ENCODE results near the gene ALDH1A1.

The ALDH1A1 gene

GRCh38 chr9:72952914-72953313, at the start of gene ALDH1A1:
ALDH1A1 (minus strand) TSS chr9:72953053; CDS start chr9:72953000, 53 bp downstream.
- no peak for DNase-seq

DNA sequence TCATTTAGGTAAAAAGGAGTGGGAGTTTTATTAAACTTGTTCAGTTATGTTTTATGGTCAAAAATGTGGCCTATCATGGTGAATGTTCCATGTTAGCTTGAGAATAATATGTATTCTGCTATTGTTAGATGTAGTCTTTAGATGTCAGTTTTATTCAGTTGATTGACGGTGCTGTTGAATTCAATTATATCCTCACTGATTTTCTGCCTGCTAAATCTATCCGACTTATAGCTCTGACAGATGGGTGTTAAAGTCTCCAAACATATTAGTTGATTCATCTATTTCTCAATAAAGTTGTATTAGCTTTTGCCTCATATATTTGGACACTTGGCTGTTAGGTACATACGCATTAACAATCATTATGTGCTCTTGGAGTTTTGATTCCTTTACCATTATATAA, 49.0 kb upstream of the ALDH1A1 start:
- no peak for DNase-seq

DNA sequence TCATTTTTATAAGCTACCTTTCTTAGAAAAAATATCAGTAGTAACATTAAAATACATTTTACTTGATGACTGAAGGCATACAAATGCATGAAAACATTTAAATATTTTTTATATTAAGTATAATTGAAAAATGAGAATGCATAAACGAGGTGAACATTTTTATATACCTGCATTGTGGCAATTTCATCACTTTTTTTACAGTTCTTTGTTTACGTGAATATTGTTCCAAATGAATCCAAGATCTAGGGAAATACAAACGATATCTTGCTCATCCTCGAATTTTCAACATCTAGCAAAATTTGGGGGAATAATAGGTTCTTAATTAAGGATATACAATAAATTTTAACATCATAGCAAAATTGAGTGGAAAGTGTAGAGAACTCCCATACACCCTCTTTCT, 45.5 kb upstream of the ALDH1A1 start:
- no peak for DNase-seq

- no peak for DNase-seq
Observed at GRCh38 chr9:72997387-72997995, 44.6 kb upstream of the ALDH1A1 start.

DNA sequence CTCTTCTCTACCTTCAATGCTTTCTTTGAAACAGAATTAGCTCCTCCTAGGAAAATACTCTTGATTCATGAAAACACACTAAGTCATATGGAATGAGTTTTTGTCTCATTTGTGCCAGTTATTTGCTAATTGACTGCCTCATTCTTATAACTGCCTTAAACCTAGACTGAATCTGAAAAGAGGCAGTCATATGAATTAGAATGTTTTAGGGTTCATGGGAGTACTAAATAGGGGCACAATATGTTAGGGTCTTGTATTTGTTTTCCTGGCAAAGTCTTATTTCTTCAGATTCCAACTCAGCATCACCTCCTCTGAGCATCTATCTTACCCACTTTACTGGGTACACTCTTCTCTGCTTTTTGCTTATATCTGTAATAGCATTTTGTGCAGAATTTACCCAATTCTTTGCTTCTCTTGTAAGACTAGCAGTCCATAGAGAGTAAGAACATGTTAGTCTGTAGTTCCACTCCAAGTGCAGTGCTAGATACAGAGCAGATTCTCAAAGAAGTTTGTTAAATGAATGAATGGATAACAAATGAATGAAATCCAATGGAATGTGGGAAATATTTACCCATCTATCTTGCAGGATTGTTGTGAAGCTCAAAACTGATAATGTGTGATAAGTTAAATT, 43.9 kb upstream of the ALDH1A1 start:
- no peak for DNase-seq

GRCh38 chr9:72996114-72996513, 43.3 kb upstream of the ALDH1A1 start:
- DNase-seq, result no peak

- DNase-seq, result no peak
Observed at GRCh38 chr9:72995131-72996024, 42.5 kb upstream of the ALDH1A1 start.

DNA sequence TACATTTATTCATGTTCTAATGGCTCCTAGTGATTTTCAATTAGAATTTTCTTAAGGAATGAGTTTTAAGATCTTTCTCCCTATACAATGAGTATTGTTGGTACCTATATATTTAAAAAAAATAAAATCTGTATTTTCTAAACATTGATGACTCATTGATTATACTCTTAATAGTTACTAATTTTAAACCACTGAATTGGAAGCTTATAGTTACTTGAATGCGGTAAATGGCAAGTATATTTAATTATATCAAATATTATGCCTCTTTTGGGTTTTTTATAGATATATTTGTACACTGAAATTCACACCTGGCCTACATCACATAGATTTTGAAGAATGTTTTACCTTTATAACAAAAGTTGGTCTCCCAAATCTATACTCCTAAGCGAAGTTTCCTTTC, 38.9 kb upstream of the ALDH1A1 start:
- no peak for DNase-seq

GRCh38 chr9:72990397-72991182, 37.7 kb upstream of the ALDH1A1 start:
- DNase-seq, result no peak

- no peak for DNase-seq
Observed at GRCh38 chr9:72986522-72987116, 33.8 kb upstream of the ALDH1A1 start.

- DNase-seq, result no peak
Observed at GRCh38 chr9:72985746-72986145, 32.9 kb upstream of the ALDH1A1 start.

DNA sequence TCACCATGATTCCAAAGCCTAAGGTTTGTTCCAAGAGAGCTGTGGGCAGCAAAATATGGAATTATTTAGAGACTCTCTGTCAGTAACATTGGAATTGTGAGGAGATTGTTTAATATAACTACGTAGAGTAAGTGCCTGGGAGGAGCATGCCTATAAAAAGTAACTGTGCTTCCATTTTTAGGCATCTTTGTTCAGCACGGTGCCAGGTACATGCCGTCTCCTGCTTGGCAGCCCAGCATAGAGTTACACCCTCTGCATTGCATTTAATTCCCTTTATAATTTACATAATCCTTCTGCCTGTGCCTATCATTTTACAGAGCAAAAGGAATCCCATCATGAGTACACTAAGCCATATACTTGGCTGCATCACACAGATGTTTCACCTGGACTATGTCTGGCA, 32.1 kb upstream of the ALDH1A1 start:
- DNase-seq, result no peak

DNA sequence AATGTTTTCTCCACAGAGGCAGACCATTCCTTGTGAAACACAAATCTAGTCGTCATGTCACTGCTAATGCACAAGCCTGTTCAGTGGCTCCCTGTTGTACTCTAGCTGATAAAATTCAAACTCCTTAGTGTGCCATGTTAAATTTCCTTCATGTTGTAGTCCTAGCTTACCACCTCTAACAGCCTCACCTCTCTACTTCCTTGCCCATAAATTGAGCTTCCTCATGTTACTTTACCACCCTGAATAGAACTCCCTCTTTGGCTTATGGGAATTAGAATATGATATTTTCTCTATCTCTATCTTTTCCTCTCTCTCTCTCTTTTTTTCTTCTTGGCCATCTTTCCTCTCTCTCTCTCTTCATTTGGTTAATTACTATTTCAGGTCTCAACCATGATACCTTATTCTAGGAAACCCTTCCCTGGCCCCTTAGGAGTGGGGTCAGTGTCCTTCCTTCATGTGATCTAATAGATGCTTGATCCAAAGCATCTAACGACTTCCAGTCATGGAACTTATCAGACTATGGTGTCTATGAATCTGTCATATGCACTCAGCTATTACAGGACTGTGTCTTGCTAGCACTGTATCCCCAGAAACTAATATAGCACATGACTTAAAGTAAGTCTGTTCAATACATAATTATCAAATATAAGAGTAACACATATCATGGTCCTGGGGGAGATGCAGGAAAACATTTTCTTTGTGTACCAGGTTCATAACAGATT, 31.5 kb upstream of the ALDH1A1 start:
- DNase-seq, result no peak

- no peak for DNase-seq
Observed at GRCh38 chr9:72983512-72984225, 30.8 kb upstream of the ALDH1A1 start.

DNA sequence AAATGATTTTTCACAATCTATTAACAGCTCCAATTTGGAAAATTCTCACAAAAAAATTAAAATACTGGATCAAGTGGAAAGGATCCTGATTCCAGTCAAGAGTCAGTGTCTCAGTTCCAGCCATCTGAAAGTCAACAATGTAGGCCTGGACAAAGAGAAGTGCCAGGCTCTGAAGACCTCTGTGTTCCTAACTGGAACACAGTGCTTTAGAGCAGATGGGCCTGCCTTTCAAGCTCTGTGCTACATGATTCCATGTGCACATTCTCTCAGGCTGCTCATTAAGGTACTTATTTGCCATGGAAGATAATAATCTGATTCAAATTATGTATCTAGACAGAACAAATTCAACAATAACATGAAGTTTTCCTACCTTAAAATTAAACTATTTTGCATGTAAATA, 30.2 kb upstream of the ALDH1A1 start:
- no peak for DNase-seq

DNA sequence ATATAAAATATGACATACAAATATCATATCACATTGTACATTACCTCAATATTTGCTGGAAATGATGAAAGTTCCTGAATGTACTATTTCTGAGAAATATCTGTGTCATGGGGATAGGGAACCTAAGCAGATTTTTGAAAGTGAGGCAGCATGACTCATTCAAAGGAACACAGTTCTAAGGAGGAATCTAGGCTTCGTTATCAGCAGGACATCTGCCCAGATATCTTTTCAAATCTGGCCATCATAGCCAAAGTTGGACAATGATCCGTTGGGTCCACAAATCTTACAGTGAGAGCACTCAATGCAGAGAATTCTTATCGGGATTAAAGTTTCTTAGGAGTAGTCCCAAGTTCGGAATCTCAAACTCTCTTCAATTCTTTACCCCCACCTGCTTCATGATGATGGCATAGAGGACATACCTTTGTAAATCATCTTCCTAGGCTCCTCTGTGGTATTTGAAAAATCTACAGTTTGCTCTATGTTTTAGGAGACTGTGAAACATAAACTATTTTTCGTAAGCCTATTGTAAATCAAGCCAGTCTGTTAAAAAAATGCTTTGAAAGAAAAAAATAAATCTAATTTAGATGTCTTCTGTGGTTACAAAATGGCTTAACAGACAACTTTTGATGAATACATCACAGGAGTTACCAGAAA, 29.4 kb upstream of the ALDH1A1 start:
- no peak for DNase-seq

- DNase-seq, result no peak
Observed at GRCh38 chr9:72981433-72981832, 28.6 kb upstream of the ALDH1A1 start.

DNA sequence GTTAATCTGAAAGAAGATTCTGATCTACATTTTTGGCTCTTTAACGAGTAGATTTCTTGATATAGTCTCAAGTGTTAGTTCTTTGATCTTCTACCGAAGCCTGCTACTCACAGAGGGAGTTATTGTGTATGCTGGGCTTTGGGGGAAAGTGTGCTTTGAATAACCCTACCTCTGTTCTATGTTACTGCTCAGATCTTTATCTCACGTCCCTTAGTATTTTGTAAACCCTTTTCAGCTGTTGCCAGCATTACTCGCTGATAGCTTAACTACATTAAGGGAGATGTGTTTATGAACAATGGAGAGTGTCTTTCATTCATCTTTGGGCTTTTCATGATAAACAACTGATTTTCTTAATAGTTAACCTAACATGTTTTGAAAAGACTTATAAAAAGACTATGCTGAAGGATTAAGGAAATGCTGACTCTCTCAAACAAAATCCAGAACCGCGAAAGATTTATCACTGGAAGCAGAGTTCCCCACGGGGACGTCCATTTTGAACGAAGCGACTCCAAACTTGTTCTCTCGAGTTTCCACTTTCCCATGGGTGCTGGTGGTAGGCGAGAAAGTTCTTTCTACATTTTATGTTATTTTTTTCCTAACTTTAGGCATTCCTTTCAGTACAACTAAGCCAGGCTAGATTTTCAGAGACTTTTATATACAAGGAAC, 27.9 kb upstream of the ALDH1A1 start:
- DNase-seq, result no peak

DNA sequence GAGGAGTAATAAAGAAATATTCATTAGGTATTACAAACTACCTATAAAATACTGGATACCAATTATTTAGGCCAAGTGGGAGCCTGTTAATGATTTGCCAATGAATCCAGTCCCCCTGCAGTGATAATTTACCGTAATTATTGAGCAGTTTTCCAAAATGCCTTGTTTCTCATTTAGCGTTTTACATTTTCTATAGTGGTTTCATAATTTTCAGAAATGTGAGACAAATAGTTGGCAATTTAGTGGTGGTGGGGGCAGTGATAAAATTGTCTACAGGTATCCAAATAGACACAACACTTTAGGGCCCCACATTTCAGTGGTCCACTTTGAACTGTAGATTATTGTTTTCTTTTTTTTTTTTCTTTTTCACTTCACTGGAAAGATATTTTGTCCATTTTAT, 27.3 kb upstream of the ALDH1A1 start:
- no peak for DNase-seq

- DNase-seq, result no peak
Observed at GRCh38 chr9:72979405-72980100, 26.7 kb upstream of the ALDH1A1 start.

All from activated CD4-positive, CD25-positive, alpha-beta regulatory T cell treated with anti-CD3 and anti-CD28 coated beads, Interleukin-2, amount 50 U/mL, for 72 hours (primary cell).